Astrocyte of the cerebellum (primary cell): ENCODE results near the gene ZDHHC4.

Experiments
- DNase-seq: peaks from one replicate; pipeline ENCODE4 v3.0.0-alpha.2; 2011; ENCODE audit warnings: low read depth
- H3K4me3 ChIP-seq: 2 replicates; pipeline ENCODE4 v1.5.1; 2011; ENCODE audit warnings: mild to moderate bottlenecking, low read depth, low read length, moderate library complexity
- CTCF ChIP-seq: IDR thresholded peaks from 2 replicates; pipeline ENCODE4 v1.5.1; 2012; ENCODE audit warnings: low read length, low read depth, moderate library complexity, mild to moderate bottlenecking; ENCODE audit errors: missing control alignments
- in situ Hi-C: cut with HindIII; loops from 2 replicates; pipeline ENCODE4 v1.10.0; 2017; ENCODE audit warnings: low sequenced_read_pairs

Gene ZDHHC4

GRCh38 chr7:6532516-6532915, 44.7 kb upstream of the ZDHHC4 start:
- in situ Hi-C loops, result no loop called here
- no peak for DNase-seq
- H3K4me3 ChIP-seq, result no peak overlapping the region
- TF ChIP-seq CTCF, result no peak

GRCh38 chr7:6533893-6534495, 43.3 kb upstream of the ZDHHC4 start:
- no peak for TF ChIP-seq CTCF
- in situ Hi-C loops, result no loop called here
- no peak for DNase-seq
- no peak overlapping the region for H3K4me3 ChIP-seq

- in situ Hi-C loops, result no loop called here
- no peak for DNase-seq
- TF ChIP-seq CTCF, result no peak
- H3K4me3 ChIP-seq, result peak overlapping the region; percentile 31
Observed at GRCh38 chr7:6536262-6537260, 40.7 kb upstream of the ZDHHC4 start.

- no peak for TF ChIP-seq CTCF
- no peak overlapping the region for H3K4me3 ChIP-seq
- no peak for DNase-seq
- in situ Hi-C loops, result loop anchor here (10.0 kb wide), 1 partner anchor 92 kb away; the partner anchor contains the start of gene ZNF316
Observed at GRCh38 chr7:6542368-6542767, 34.9 kb upstream of the ZDHHC4 start.

GRCh38 chr7:6545398-6546126, 31.7 kb upstream of the ZDHHC4 start:
- no peak for TF ChIP-seq CTCF
- no peak for DNase-seq
- in situ Hi-C loops, result loop anchor here (10.0 kb wide), 1 partner anchor 89 kb away; the partner anchor contains the start of gene ZNF316
- H3K4me3 ChIP-seq, result no peak overlapping the region
